ENCODE data around the gene ABCG2. TPM values are rescaled to one million over a fixed set of nuclear protein-coding genes. Genes with fewer than 3 reads are reported as not detected.

Gene ABCG2
- total RNA-seq, 1 experiment from 2014 or later = 0.24 TPM

GRCh38 chr4:88119943-88120342 is 38.5 kb downstream of the ABCG2 start:
- H3K9me3 Mint-ChIP-seq (ENCODE audit: low read depth, unreplicated experiment) = peaks cover 11% of the 10 kb centered on the region
- no peak for TF ChIP-seq CTCF (IDR thresholded peaks at IDR 0.05; ENCODE audit: unreplicated experiment)
- H3K4me1 Mint-ChIP-seq (ENCODE audit: low read depth, unreplicated experiment) = no peaks in the 10 kb centered on the region
- no peaks in the 10 kb centered on the region for H3K27me3 Mint-ChIP-seq (ENCODE audit: unreplicated experiment)
- intact Hi-C loops (cut with micrococcal nuclease; ENCODE audit: unreplicated experiment) = no loop called here
- CTCF ChIA-PET = no interaction called here
- H3K4me3 Mint-ChIP-seq (ENCODE audit: low read depth, unreplicated experiment) = no peak overlapping the region
- H3K27ac Mint-ChIP-seq (ENCODE audit: unreplicated experiment) = no peak overlapping the region
- no peaks in the 10 kb centered on the region for H3K36me3 Mint-ChIP-seq (ENCODE audit: insufficient read depth, unreplicated experiment)
- BruUV-seq (replicated peaks) = no TSS peak
- no peak for DNase-seq

GRCh38 chr4:88115587-88115986 is 42.9 kb downstream of the ABCG2 start:
- Mint-ChIP-seq H3K9me3 (ENCODE audit: low read depth, unreplicated experiment) (peaks cover 6% of the 10 kb centered on the region), H3K27ac (ENCODE audit: unreplicated experiment) (no peak overlapping the region), H3K27me3 (ENCODE audit: unreplicated experiment) (no peaks in the 10 kb centered on the region), H3K36me3 (ENCODE audit: insufficient read depth, unreplicated experiment) (no peaks in the 10 kb centered on the region), H3K4me1 (ENCODE audit: low read depth, unreplicated experiment) (no peaks in the 10 kb centered on the region), H3K4me3 (ENCODE audit: low read depth, unreplicated experiment) (no peak overlapping the region)
- CTCF ChIA-PET = no interaction called here
- DNase-seq = no peak
- BruUV-seq (replicated peaks) = no TSS peak
- intact Hi-C loops (cut with micrococcal nuclease; ENCODE audit: unreplicated experiment) = no loop called here
- TF ChIP-seq CTCF (IDR thresholded peaks at IDR 0.05; ENCODE audit: unreplicated experiment) = no peak

- no TSS peak for BruUV-seq (replicated peaks)
- no peak for TF ChIP-seq CTCF (IDR thresholded peaks at IDR 0.05; ENCODE audit: unreplicated experiment)
- CTCF ChIA-PET = no interaction called here
- Mint-ChIP-seq H3K9me3 (ENCODE audit: low read depth, unreplicated experiment) (no peaks in the 10 kb centered on the region), H3K27ac (ENCODE audit: unreplicated experiment) (no peak overlapping the region), H3K27me3 (ENCODE audit: unreplicated experiment) (no peaks in the 10 kb centered on the region), H3K36me3 (ENCODE audit: insufficient read depth, unreplicated experiment) (no peaks in the 10 kb centered on the region), H3K4me3 (ENCODE audit: low read depth, unreplicated experiment) (no peak overlapping the region), H3K4me1 (ENCODE audit: low read depth, unreplicated experiment) (peaks cover 4% of the 10 kb centered on the region)
- no peak for DNase-seq
- intact Hi-C loops (cut with micrococcal nuclease; ENCODE audit: unreplicated experiment) = no loop called here
Observed at GRCh38 chr4:88112856-88113255, 45.6 kb downstream of the ABCG2 start.

GRCh38 chr4:88110826-88111225 is 47.6 kb downstream of the ABCG2 start:
- BruUV-seq (replicated peaks) = no TSS peak
- Mint-ChIP-seq H3K4me3 (ENCODE audit: low read depth, unreplicated experiment) (no peak overlapping the region), H3K4me1 (ENCODE audit: low read depth, unreplicated experiment) (peaks cover 24% of the 10 kb centered on the region), H3K36me3 (ENCODE audit: insufficient read depth, unreplicated experiment) (no peaks in the 10 kb centered on the region), H3K27ac (ENCODE audit: unreplicated experiment) (no peak overlapping the region), H3K9me3 (ENCODE audit: low read depth, unreplicated experiment) (no peaks in the 10 kb centered on the region), H3K27me3 (ENCODE audit: unreplicated experiment) (no peaks in the 10 kb centered on the region)
- CTCF ChIA-PET = interaction anchor here (1.2 kb wide), 1 partner anchor 78 kb away, joined by 3 read pairs; no protein-coding TSS in a partner anchor
- intact Hi-C loops (cut with micrococcal nuclease; ENCODE audit: unreplicated experiment) = no loop called here
- DNase-seq = no peak
- TF ChIP-seq CTCF (IDR thresholded peaks at IDR 0.05; ENCODE audit: unreplicated experiment) = no peak
